HEK293 (cell line): ENCODE measurements around the gene RNF121.

Experiments
- OVOL3 ChIP-seq: fragments of 450-650 bp; formaldehyde crosslinking; IDR thresholded peaks from 2 replicates; pipeline ENCODE4 v1.5.1; 2016; ENCODE audit warnings: missing biosample characterization, missing genetic modification characterization
- REST ChIP-seq: fragments of 450-650 bp; formaldehyde crosslinking; IDR thresholded peaks from 2 replicates; pipeline ENCODE4 v1.5.1; 2016; ENCODE audit warnings: missing biosample characterization, missing genetic modification characterization
- ZBTB48 ChIP-seq: fragments of 450-650 bp; formaldehyde crosslinking; IDR thresholded peaks from 2 replicates; pipeline ENCODE4 v1.5.1; 2016; ENCODE audit warnings: missing biosample characterization, missing genetic modification characterization
- ZNF658 ChIP-seq: fragments of 450-650 bp; formaldehyde crosslinking; IDR thresholded peaks from 2 replicates; pipeline ENCODE4; 2016; ENCODE audit warnings: missing biosample characterization, missing genetic modification characterization
- TF ChIP-seq, protein P1 (sequence below): fragments of 450-650 bp; formaldehyde crosslinking; IDR thresholded peaks from 2 replicates; pipeline ENCODE4 v1.5.1; 2016; ENCODE audit warnings: missing biosample characterization, missing genetic modification characterization

DNA sequence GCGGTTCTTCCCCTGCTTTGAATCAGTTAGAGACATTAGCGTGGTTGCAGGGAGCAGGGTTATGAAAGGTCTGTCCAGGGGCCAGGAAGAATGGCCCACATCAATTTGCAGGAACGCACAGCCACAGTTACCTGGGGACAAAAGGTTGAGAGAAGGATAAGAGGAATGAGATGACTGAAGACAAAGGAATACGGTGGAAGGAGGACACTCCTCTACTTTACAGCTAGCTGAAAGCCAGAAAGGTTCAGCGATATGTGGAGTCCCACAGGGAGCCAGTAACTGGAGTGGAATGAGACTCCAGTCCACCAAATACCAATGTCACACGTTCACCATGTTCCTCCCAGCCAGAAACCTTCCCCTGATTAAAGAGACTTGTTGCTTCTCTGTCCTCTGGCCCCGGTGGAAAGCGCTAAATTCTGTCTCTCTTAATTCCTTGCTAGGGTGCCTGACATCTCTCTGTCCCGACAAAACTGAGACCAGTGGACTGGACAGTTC is 11.2 kb upstream of the RNF121 start:
- no peak for TF ChIP-seq ZNF658 (tag by site-specific recombination)
- TF ChIP-seq ZBTB48 (tag by site-specific recombination): no peak
- TF ChIP-seq, protein P1, sequence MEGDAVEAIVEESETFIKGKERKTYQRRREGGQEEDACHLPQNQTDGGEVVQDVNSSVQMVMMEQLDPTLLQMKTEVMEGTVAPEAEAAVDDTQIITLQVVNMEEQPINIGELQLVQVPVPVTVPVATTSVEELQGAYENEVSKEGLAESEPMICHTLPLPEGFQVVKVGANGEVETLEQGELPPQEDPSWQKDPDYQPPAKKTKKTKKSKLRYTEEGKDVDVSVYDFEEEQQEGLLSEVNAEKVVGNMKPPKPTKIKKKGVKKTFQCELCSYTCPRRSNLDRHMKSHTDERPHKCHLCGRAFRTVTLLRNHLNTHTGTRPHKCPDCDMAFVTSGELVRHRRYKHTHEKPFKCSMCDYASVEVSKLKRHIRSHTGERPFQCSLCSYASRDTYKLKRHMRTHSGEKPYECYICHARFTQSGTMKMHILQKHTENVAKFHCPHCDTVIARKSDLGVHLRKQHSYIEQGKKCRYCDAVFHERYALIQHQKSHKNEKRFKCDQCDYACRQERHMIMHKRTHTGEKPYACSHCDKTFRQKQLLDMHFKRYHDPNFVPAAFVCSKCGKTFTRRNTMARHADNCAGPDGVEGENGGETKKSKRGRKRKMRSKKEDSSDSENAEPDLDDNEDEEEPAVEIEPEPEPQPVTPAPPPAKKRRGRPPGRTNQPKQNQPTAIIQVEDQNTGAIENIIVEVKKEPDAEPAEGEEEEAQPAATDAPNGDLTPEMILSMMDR: no peak
- TF ChIP-seq REST: no peak
- TF ChIP-seq OVOL3: no peak
